ENCODE measurements around the gene DGKQ. TPM values are rescaled to one million over a fixed set of nuclear protein-coding genes. Genes with fewer than 3 reads are reported as not detected.

DGKQ gene
- total and polyA plus RNA-seq, 2 of the 13 experiments (the other 11 are each of a cell fraction or from before 2014, with no cell fraction given): 4.5 to 7.2 TPM

- 0 out of 2 replicates have a peak, but pooled peaks have one; percentile 24 for TF ChIP-seq MXD1 (CRISPR knock-in tag; IDR thresholded peaks at IDR 0.05)
- TF ChIP-seq LRRFIP1 (CRISPR knock-in tag; conservative IDR thresholded peaks at IDR 0.05): no peak
- TF ChIP-seq NCOR1 (IDR thresholded peaks at IDR 0.05; ENCODE audit: borderline replicate concordance, low read length): no peak
- TF ChIP-seq ZNF850 (CRISPR knock-in tag; conservative IDR thresholded peaks at IDR 0.05): no peak
- no peak for TF ChIP-seq ZBTB37 (CRISPR knock-in tag; IDR thresholded peaks at IDR 0.05)
- peak; percentile 58; the same call in 1 of the 2 replicates for TF ChIP-seq NRL (CRISPR knock-in tag; IDR thresholded peaks at IDR 0.05; ENCODE audit: borderline replicate concordance)
- TF ChIP-seq ZEB1 (IDR thresholded peaks at IDR 0.05; ENCODE audit: insufficient replicate concordance, low read depth): no peak
- no peak for TF ChIP-seq RAD51 (IDR thresholded peaks at IDR 0.05; ENCODE audit: borderline replicate concordance)
- TF ChIP-seq ZNF607 (CRISPR knock-in tag; IDR thresholded peaks at IDR 0.05; ENCODE audit: borderline replicate concordance): no peak
- no peak for TF ChIP-seq DBP (CRISPR knock-in tag; IDR thresholded peaks at IDR 0.05; ENCODE audit: not compliant biosample characterization)
- TF ChIP-seq MZF1 (CRISPR knock-in tag; IDR thresholded peaks at IDR 0.05; ENCODE audit: borderline replicate concordance): no peak
- no peak for TF ChIP-seq MAFF (IDR thresholded peaks at IDR 0.05; ENCODE audit: low read depth, low read length)
- no peak for TF ChIP-seq PHF5A (CRISPR knock-in tag; IDR thresholded peaks at IDR 0.05; ENCODE audit: low read depth, unreplicated experiment)
- no peak for TF ChIP-seq STAG1 (CRISPR knock-in tag; IDR thresholded peaks at IDR 0.05)
- no peak for TF ChIP-seq ZBTB43 (CRISPR knock-in tag; conservative IDR thresholded peaks at IDR 0.05)
- no peak for TF ChIP-seq NR3C1 (CRISPR knock-in tag; IDR thresholded peaks at IDR 0.05)
- no peak for TF ChIP-seq NFYC (CRISPR knock-in tag; IDR thresholded peaks at IDR 0.05)
- no peak for TF ChIP-seq ZNF20 (CRISPR knock-in tag; IDR thresholded peaks at IDR 0.05)
- TF ChIP-seq ZNF777 (CRISPR knock-in tag; IDR thresholded peaks at IDR 0.05): peak; percentile 26; the same call in 1 of the 2 replicates
- TF ChIP-seq YEATS4 (CRISPR knock-in tag; IDR thresholded peaks at IDR 0.05; ENCODE audit: borderline replicate concordance): no peak
- TF ChIP-seq CHD4 (IDR thresholded peaks at IDR 0.05; ENCODE audit: borderline replicate concordance, low read length): no peak
- TF ChIP-seq ZNF615 (CRISPR knock-in tag; IDR thresholded peaks at IDR 0.05; ENCODE audit: borderline replicate concordance): no peak
- no peak for TF ChIP-seq POLR2G (IDR thresholded peaks at IDR 0.05; ENCODE audit: low read depth, low read length)
- TF ChIP-seq ZNF569 (CRISPR knock-in tag; IDR thresholded peaks at IDR 0.05; ENCODE audit: borderline replicate concordance): no peak
Observed at GRCh38 chr4:972651-973424, 531 bp downstream of the DGKQ start (continued).
